Keratinocyte (primary cell): ENCODE data around the gene VWC2. TPM values are rescaled to one million over a fixed set of nuclear protein-coding genes. Genes with fewer than 3 reads are reported as not detected.

Source experiments
- DNase-seq: peaks from one replicate; pipeline ENCODE4 v3.0.0-alpha.2; 2011; ENCODE audit warnings: low read depth, missing footprints, low spot score
- FAIRE-seq: peaks from 2 replicates; lab custom pipeline; 2011; peaks lifted over from hg19 to GRCh38; lab: Jason Lieb, UNC
- H2AFZ ChIP-seq: 2 replicates; pipeline ENCODE4 v1.6.0; 2012; ENCODE audit warnings: low read length, control low read depth, inconsistent platforms; ENCODE audit not compliant: control insufficient read depth
- H3K27ac ChIP-seq: 2 replicates; pipeline ENCODE4 v1.5.1; 2011; ENCODE audit warnings: low read length; ENCODE audit not compliant: control insufficient read depth, insufficient read depth
- H3K27me3 ChIP-seq: 3 replicates; pipeline ENCODE4 v1.6.0; 2011; ENCODE audit warnings: low read length; ENCODE audit not compliant: control insufficient read depth, insufficient read depth; ENCODE audit errors: extremely low read depth
- H3K36me3 ChIP-seq, 2 experiments: 2 replicates in 1 of 2; 3 replicates in 1 of 2; pipeline ENCODE4 v1.5.1; 2011; ENCODE audit warnings: low read length in 2 of 2, mild to moderate bottlenecking in 1 of 2; ENCODE audit not compliant: control insufficient read depth in 2 of 2, insufficient read depth in 2 of 2; ENCODE audit errors: extremely low read depth in 1 of 2
- H3K4me1 ChIP-seq: 3 replicates; pipeline ENCODE4 v1.5.1; 2011; ENCODE audit warnings: low read length; ENCODE audit not compliant: control insufficient read depth, insufficient read depth; ENCODE audit errors: extremely low read depth
- H3K4me2 ChIP-seq: 3 replicates; pipeline ENCODE4 v1.6.0; 2011; ENCODE audit warnings: low read depth, low read length; ENCODE audit not compliant: control insufficient read depth, insufficient read depth; ENCODE audit errors: extremely low read depth
- H3K4me3 ChIP-seq, 3 experiments: fragments of 200-600 bp in 1 of 3; sonication (generic) in 1 of 3; 2 replicates in 2 of 3; 3 replicates in 1 of 3; pipeline ENCODE4 v1.5.1; 2011 to 2016; ENCODE audit warnings: low read length in 3 of 3, mild to moderate bottlenecking in 3 of 3, control low read depth in 2 of 3, inconsistent platforms in 1 of 3, low read depth in 1 of 3, mixed read lengths in 1 of 3, mixed run types in 1 of 3, moderate library complexity in 1 of 3; ENCODE audit not compliant: control insufficient read depth in 2 of 3, insufficient read depth in 2 of 3; ENCODE audit errors: extremely low read depth in 1 of 3
- H3K79me2 ChIP-seq: 2 replicates; pipeline ENCODE4 v1.6.0; 2012; ENCODE audit warnings: low read length; ENCODE audit not compliant: control insufficient read depth, insufficient read depth
- H3K9ac ChIP-seq: 3 replicates; pipeline ENCODE4 v1.6.0; 2011; ENCODE audit warnings: low read length; ENCODE audit not compliant: control insufficient read depth, insufficient read depth; ENCODE audit errors: extremely low read depth
- H3K9me1 ChIP-seq: 3 replicates; pipeline ENCODE4 v1.6.0; 2011; ENCODE audit warnings: low read length; ENCODE audit not compliant: control insufficient read depth, insufficient read depth; ENCODE audit errors: extremely low read depth
- H3K9me3 ChIP-seq: 2 replicates; pipeline ENCODE4 v1.5.1; 2012; ENCODE audit warnings: low read depth, low read length; ENCODE audit not compliant: control insufficient read depth
- H4K20me1 ChIP-seq: 3 replicates; pipeline ENCODE4 v1.6.0; 2011; ENCODE audit warnings: low read length; ENCODE audit not compliant: control insufficient read depth, insufficient read depth; ENCODE audit errors: extremely low read depth
- EZH2 ChIP-seq: IDR thresholded peaks from one replicate; pipeline ENCODE4 v1.6.1; 2012; ENCODE audit warnings: inconsistent platforms, mild to moderate bottlenecking, low read length, moderate library complexity
- dilution Hi-C: fragments of 300-500 bp; cut with MboI; formaldehyde crosslinking; loops from one replicate; pipeline ENCODE4 v1.7.0; 2020; ENCODE audit warnings: low sequenced_read_pairs; ENCODE audit not compliant: extremely low pct_ligation_motif_present
- polyA plus RNA-seq, 5 experiments: library from polyadenylated mRNA; depleted of rRNA in 3 of 5; stranded (reverse) in 3 of 5; stranded (forward) in 1 of 5; unstranded in 1 of 5; fragments of >200 nt; gene quantifications; 1 replicate in 1 of 5; 2 replicates in 3 of 5; 3 replicates in 1 of 5; pipeline versions ENCODE4 v1.2.1 to v1.2.3, GENCODE V29; 2011 to 2012; ENCODE audit warnings: missing spikeins in 2 of 5, low read depth in 1 of 5, low replicate concordance in 1 of 5
- TF ChIP-seq, protein P1 (sequence below), 3 experiments: IDR thresholded peaks in 1 of 3; conservative IDR thresholded peaks in 1 of 3; optimal IDR thresholded peaks in 1 of 3; 2 replicates in 2 of 3; 3 replicates in 1 of 3; pipeline versions ENCODE3 to v1.5.1; 2011; ENCODE audit warnings: low read length in 3 of 3, mild to moderate bottlenecking in 3 of 3, moderate library complexity in 2 of 3, control low read depth in 1 of 3, inconsistent platforms in 1 of 3; ENCODE audit not compliant: insufficient read depth in 2 of 3; ENCODE audit errors: extremely low read depth in 1 of 3

Gene VWC2
- polyA plus RNA-seq, 1 donor (not counting 4 experiments of a cell fraction or from before 2014, with no cell fraction given) = not detected

DNA sequence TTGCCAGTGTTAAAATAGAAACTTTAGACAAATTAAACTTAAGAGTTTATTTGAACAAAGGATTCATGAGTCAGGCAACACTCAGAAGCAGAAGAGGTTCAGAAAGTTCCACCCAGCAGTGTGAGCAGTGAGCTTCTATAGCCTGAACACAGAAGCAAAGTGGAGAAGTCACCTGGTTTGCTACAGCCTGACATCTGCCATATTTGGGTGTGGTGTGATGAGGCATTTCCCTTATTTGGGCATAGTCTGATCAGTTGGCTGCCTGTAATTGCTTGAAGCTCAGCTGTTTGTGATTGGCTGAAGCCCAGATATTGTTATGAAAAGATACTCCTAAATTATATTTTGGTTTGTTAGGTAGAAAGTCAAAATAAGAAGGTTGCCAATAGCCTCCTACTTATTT lies 39.1 kb downstream of the VWC2 start:
- no peaks in the 10 kb centered on the region for H3K4me1 ChIP-seq
- H2AFZ ChIP-seq = no peak overlapping the region
- H3K27me3 ChIP-seq = no peaks in the 10 kb centered on the region
- H3K79me2 ChIP-seq = no peaks in the 10 kb centered on the region
- no peaks in the 10 kb centered on the region for H3K9me1 ChIP-seq
- no peak overlapping the region for H3K27ac ChIP-seq
- no peaks in the 10 kb centered on the region for H3K36me3 ChIP-seq
- DNase-seq = no peak
- FAIRE-seq = no peak
- no peak overlapping the region for H3K4me3 ChIP-seq
- H3K9me3 ChIP-seq = no peaks in the 10 kb centered on the region
- dilution Hi-C loops = no loop called here
- H3K4me2 ChIP-seq = no peak overlapping the region
- no peak overlapping the region for H3K9ac ChIP-seq
- TF ChIP-seq EZH2 = no peak
- TF ChIP-seq, protein P1, sequence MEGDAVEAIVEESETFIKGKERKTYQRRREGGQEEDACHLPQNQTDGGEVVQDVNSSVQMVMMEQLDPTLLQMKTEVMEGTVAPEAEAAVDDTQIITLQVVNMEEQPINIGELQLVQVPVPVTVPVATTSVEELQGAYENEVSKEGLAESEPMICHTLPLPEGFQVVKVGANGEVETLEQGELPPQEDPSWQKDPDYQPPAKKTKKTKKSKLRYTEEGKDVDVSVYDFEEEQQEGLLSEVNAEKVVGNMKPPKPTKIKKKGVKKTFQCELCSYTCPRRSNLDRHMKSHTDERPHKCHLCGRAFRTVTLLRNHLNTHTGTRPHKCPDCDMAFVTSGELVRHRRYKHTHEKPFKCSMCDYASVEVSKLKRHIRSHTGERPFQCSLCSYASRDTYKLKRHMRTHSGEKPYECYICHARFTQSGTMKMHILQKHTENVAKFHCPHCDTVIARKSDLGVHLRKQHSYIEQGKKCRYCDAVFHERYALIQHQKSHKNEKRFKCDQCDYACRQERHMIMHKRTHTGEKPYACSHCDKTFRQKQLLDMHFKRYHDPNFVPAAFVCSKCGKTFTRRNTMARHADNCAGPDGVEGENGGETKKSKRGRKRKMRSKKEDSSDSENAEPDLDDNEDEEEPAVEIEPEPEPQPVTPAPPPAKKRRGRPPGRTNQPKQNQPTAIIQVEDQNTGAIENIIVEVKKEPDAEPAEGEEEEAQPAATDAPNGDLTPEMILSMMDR (optimal IDR thresholded peaks at IDR 0.05 in 1 of 3, IDR thresholded peaks at IDR 0.05 in 1 of 3, conservative IDR thresholded peaks at IDR 0.05 in 1 of 3; ENCODE audit: extremely low read depth in 1 of 3, insufficient read depth in 2 of 3, low read length in 3 of 3) = no peak
- H4K20me1 ChIP-seq = no peaks in the 10 kb centered on the region

DNA sequence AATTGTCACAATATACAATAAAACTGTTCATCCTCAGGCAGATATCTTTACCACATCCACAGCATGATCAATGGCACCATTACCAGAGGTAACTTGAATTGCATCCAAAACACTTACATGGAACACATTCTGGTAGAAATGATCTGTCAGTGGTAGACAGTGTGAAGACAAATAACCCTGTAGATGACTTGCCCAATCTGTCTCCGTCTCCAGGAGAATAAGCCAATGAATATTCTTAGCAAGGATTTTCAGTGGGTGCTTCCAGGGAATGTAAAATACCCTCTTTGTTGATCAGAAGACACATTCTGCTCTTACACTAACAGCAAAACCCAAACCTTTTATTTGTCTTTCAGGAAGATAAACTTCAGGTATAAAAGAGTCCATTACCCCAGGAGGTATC lies 43.8 kb downstream of the VWC2 start:
- FAIRE-seq = no peak
- H3K9me1 ChIP-seq = no peaks in the 10 kb centered on the region
- H3K9me3 ChIP-seq = no peaks in the 10 kb centered on the region
- no peaks in the 10 kb centered on the region for H3K79me2 ChIP-seq
- H3K9ac ChIP-seq = no peak overlapping the region
- TF ChIP-seq EZH2 = no peak
- TF ChIP-seq, protein P1 (optimal IDR thresholded peaks at IDR 0.05 in 1 of 3, IDR thresholded peaks at IDR 0.05 in 1 of 3, conservative IDR thresholded peaks at IDR 0.05 in 1 of 3; ENCODE audit: extremely low read depth in 1 of 3, insufficient read depth in 2 of 3, low read length in 3 of 3) = no peak
- H3K27me3 ChIP-seq = no peaks in the 10 kb centered on the region
- no peak overlapping the region for H3K4me3 ChIP-seq
- no peak overlapping the region for H3K4me2 ChIP-seq
- H3K27ac ChIP-seq = no peak overlapping the region
- H3K36me3 ChIP-seq = no peaks in the 10 kb centered on the region
- H2AFZ ChIP-seq = no peak overlapping the region
- no peak for DNase-seq
- dilution Hi-C loops = no loop called here
- H4K20me1 ChIP-seq = no peaks in the 10 kb centered on the region
- no peaks in the 10 kb centered on the region for H3K4me1 ChIP-seq
